ENCODE measurements around the gene ZNF275.

DNA sequence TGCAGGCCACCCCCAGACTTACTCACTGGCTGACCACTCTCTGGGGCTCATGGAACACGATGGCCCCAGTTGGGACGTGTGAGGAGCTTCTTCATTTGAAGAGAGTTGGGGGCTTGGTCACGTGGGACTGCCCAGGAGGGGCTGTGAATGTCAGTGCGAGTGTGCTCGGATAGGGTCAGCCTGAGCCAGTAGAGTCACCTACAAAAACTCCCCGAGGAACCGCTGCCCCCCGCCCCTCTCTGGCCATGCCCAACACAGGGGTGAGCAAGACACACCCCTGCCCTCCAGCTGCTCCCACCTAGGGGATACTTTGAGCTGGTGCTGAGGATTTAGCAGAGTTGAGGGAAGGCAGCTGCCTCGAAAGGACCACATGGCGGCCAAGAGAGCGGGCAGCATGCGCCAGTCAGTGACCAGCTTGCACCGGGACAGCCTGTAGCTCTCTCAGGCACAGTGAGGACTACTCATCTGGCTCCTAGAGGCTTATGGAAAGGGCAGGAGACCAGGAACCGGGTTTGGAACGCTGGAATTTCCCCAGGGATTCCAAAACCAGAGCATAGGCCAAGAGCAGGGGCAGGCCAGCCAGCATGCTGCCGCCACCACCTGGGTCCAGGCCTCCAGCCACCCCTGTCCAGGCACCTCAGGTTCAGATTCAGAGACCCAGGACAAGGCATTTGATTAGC, 58.8 kb downstream of the ZNF275 start:
- TF ChIP-seq, protein P1, sequence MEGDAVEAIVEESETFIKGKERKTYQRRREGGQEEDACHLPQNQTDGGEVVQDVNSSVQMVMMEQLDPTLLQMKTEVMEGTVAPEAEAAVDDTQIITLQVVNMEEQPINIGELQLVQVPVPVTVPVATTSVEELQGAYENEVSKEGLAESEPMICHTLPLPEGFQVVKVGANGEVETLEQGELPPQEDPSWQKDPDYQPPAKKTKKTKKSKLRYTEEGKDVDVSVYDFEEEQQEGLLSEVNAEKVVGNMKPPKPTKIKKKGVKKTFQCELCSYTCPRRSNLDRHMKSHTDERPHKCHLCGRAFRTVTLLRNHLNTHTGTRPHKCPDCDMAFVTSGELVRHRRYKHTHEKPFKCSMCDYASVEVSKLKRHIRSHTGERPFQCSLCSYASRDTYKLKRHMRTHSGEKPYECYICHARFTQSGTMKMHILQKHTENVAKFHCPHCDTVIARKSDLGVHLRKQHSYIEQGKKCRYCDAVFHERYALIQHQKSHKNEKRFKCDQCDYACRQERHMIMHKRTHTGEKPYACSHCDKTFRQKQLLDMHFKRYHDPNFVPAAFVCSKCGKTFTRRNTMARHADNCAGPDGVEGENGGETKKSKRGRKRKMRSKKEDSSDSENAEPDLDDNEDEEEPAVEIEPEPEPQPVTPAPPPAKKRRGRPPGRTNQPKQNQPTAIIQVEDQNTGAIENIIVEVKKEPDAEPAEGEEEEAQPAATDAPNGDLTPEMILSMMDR (conservative IDR thresholded peaks at IDR 0.05; ENCODE audit: low read length), result no peak
- TF ChIP-seq EZH2phosphoT487 (IDR thresholded peaks at IDR 0.05; ENCODE audit: borderline replicate concordance), result no peak

Data from Loucy (cell line).